HG02981 (cell line): Measurements from ENCODE around the gene ADPRS.

ENCODE experiments used
- ATAC-seq: cut with Tn5 transposase; IDR thresholded peaks from one replicate; pipeline ENCODE4 v1.9.1; 2021; ENCODE audit warnings: mild to moderate bottlenecking, moderate library complexity; ENCODE audit not compliant: unreplicated experiment

ADPRS gene

GRCh38 chr1:36107394-36107793 is 18.7 kb downstream of the ADPRS start:
- ATAC-seq: no peak

- no peak for ATAC-seq
Measured at GRCh38 chr1:36108314-36108713, 19.6 kb downstream of the ADPRS start.

- ATAC-seq: no peak
Measured at GRCh38 chr1:36109041-36109679, 20.5 kb downstream of the ADPRS start.

GRCh38 chr1:36111151-36111550 is 22.5 kb downstream of the ADPRS start:
- ATAC-seq: no peak

- ATAC-seq: no peak
Measured at GRCh38 chr1:36112823-36113222, 24.1 kb downstream of the ADPRS start.

- ATAC-seq: no peak
Measured at GRCh38 chr1:36114371-36114770, 25.7 kb downstream of the ADPRS start.

- no peak for ATAC-seq
Measured at GRCh38 chr1:36115200-36115669, 26.5 kb downstream of the ADPRS start.

- ATAC-seq: no peak
Measured at GRCh38 chr1:36115931-36116330, 27.2 kb downstream of the ADPRS start.

- no peak for ATAC-seq
Measured at GRCh38 chr1:36116901-36117300, 28.2 kb downstream of the ADPRS start.

GRCh38 chr1:36118447-36119204 is 29.9 kb downstream of the ADPRS start:
- ATAC-seq: no peak

- ATAC-seq: no peak
Measured at GRCh38 chr1:36119456-36119855, 30.8 kb downstream of the ADPRS start.

GRCh38 chr1:36122062-36123030 is 33.7 kb downstream of the ADPRS start:
- no peak for ATAC-seq

GRCh38 chr1:36123356-36123755 is 34.7 kb downstream of the ADPRS start:
- ATAC-seq: no peak

GRCh38 chr1:36124404-36125128 is 35.9 kb downstream of the ADPRS start:
- ATAC-seq: no peak

GRCh38 chr1:36125129-36125991 is 36.7 kb downstream of the ADPRS start, which contains the start of gene COL8A2:
Gene COL8A2, minus strand, starts transcription at chr1:36125222. Its CDS starts 24,980 bp downstream, at chr1:36100242.
- ATAC-seq: no peak

- no peak for ATAC-seq
Measured at GRCh38 chr1:36126005-36126716, 37.5 kb downstream of the ADPRS start.

GRCh38 chr1:36126797-36127500 is 38.3 kb downstream of the ADPRS start:
- no peak for ATAC-seq
